Tibial artery (tissue), 4 donors: ENCODE measurements around the gene MAS1L.

ENCODE experiments used
- DNase-seq, 2 donors: peaks; one replicate each; pipeline ENCODE4 v3.0.0-alpha.2; 2019
- H3K27ac ChIP-seq, 2 donors: fragments of 200-600 bp; sonication (generic) in 1 of 2; 1 replicate in 1 of 2; 2 replicates in 1 of 2; pipeline ENCODE4 v1.5.1; 2018 to 2019; ENCODE audit warnings: mild to moderate bottlenecking in 1 of 2
- H3K27me3 ChIP-seq, 2 donors: fragments of 200-600 bp; sonication (generic) in 1 of 2; one replicate each; pipeline versions ENCODE4 v1.5.1 to v1.6.0; 2016 to 2019
- H3K36me3 ChIP-seq, 3 donors: fragments of 200-600 bp; sonication (generic) in 2 of 3; one replicate each; pipeline ENCODE4 v1.5.1; 2016 to 2019; ENCODE audit warnings: mild to moderate bottlenecking in 2 of 3
- H3K4me1 ChIP-seq, 4 donors: fragments of 200-600 bp; sonication (generic) in 2 of 4; 1 replicate in 3 of 4; 2 replicates in 1 of 4; pipeline ENCODE4 v1.5.1; 2016 to 2019
- H3K4me3 ChIP-seq, 2 donors: fragments of 200-600 bp; sonication (generic) in 1 of 2; 1 replicate in 1 of 2; 2 replicates in 1 of 2; pipeline ENCODE4 v1.5.1; 2018 to 2019; ENCODE audit warnings: mild to moderate bottlenecking in 2 of 2
- H3K9me3 ChIP-seq, 3 donors: fragments of 200-600 bp; sonication (generic) in 1 of 3; one replicate each; pipeline ENCODE4 v1.5.1; 2016 to 2019
- intact Hi-C: fragments of 100-400 bp; cut with DNase I; formaldehyde crosslinking; loops from one replicate; pipeline ENCODE4 v1.15.0; 2023; ENCODE audit warnings: low total_unique reads
- TF ChIP-seq, protein P1 (sequence below), 2 experiments: fragments of 200-600 bp in 1 of 2; fragments of 450-650 bp in 1 of 2; IDR thresholded peaks; one replicate each; pipeline ENCODE4 v1.5.1; 2017 to 2019; ENCODE audit warnings: antibody characterized with exemption in 2 of 2, mild to moderate bottlenecking in 1 of 2, moderate library complexity in 1 of 2

Gene MAS1L

DNA sequence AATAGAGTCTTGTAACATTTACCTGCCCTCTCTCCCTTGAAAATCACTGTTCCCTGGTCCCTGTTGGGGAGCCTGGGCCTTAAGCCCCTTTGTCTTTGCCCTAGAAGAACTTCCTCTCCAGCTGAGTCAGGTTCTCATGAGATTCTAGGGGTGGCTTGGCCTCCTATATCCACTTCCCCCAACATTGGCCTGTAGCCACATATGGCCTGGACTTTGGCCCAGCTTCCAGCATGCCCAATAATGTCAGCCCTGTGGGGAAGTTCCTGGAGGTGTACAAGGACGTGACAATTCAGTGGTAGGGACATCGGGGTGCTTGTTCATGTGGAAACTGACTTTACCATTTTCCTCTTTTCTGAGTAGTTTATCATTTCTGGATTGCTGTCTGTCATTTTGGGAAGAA is 17.2 kb upstream of the MAS1L start:
- intact Hi-C loops = no loop called here
- Histone ChIP-seq H3K27me3 (peaks cover 0 to 9% of the 10 kb centered on the region in 2 donors), H3K27ac (no peak overlapping the region), H3K4me1 (no peaks in the 10 kb centered on the region), H3K9me3 (no peaks in the 10 kb centered on the region), H3K4me3 (no peak overlapping the region), H3K36me3 (no peaks in the 10 kb centered on the region)
- no peak for DNase-seq
- TF ChIP-seq, protein P1, sequence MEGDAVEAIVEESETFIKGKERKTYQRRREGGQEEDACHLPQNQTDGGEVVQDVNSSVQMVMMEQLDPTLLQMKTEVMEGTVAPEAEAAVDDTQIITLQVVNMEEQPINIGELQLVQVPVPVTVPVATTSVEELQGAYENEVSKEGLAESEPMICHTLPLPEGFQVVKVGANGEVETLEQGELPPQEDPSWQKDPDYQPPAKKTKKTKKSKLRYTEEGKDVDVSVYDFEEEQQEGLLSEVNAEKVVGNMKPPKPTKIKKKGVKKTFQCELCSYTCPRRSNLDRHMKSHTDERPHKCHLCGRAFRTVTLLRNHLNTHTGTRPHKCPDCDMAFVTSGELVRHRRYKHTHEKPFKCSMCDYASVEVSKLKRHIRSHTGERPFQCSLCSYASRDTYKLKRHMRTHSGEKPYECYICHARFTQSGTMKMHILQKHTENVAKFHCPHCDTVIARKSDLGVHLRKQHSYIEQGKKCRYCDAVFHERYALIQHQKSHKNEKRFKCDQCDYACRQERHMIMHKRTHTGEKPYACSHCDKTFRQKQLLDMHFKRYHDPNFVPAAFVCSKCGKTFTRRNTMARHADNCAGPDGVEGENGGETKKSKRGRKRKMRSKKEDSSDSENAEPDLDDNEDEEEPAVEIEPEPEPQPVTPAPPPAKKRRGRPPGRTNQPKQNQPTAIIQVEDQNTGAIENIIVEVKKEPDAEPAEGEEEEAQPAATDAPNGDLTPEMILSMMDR (IDR thresholded peaks at IDR 0.05) = no peak

DNA sequence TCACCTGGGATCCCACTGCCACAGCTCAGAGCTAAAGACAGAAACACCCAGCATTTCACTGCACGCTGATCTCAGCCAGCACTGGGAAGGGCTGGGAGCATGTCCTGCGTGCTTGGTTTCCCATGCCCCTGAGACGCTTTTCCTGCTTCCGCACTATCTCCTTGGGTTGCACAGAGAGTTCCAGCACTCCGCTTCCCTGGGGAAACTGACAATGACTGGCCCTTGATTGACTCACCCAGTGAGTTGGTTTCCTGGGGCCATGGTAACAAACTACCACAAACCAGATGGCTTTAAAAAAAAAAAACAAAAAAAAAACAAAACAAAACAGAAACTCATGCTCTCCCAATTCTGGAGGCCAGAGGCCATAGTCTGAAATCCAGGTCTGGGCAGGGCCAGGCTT is 14.8 kb upstream of the MAS1L start:
- H3K4me1 ChIP-seq = no peaks in the 10 kb centered on the region
- peaks cover 0 to 6% of the 10 kb centered on the region in 2 donors for H3K27me3 ChIP-seq
- no peaks in the 10 kb centered on the region for H3K9me3 ChIP-seq
- intact Hi-C loops = no loop called here
- no peak overlapping the region for H3K27ac ChIP-seq
- H3K4me3 ChIP-seq = no peak overlapping the region
- TF ChIP-seq, protein P1 (IDR thresholded peaks at IDR 0.05) = no peak
- H3K36me3 ChIP-seq = no peaks in the 10 kb centered on the region
- DNase-seq = no peak

DNA sequence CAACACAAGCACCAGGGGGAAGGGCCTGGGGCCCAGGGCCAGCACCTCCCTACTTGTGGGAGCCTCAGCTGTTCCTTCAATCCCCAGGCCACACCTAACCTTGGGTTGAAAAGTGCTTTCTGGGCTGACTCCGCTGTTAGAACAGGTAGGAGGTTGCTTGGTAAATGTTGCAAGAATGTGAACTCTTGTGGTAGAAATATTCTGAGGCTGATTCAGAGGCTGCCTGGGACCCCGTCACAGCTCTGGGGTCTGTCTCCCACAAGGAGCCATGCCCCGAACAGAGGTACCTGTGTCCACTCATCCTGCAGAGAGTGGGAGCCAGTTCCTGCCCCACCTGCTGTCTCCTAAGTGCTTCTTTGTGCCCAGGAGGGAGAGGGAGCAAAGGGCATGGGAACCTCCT is 14.4 kb upstream of the MAS1L start:
- H3K36me3 ChIP-seq = no peaks in the 10 kb centered on the region
- DNase-seq = no peak
- H3K27me3 ChIP-seq = peaks cover 0 to 6% of the 10 kb centered on the region in 2 donors
- intact Hi-C loops = no loop called here
- no peaks in the 10 kb centered on the region for H3K4me1 ChIP-seq
- TF ChIP-seq, protein P1 (IDR thresholded peaks at IDR 0.05) = no peak
- no peak overlapping the region for H3K4me3 ChIP-seq
- H3K9me3 ChIP-seq = no peaks in the 10 kb centered on the region
- H3K27ac ChIP-seq = no peak overlapping the region

DNA sequence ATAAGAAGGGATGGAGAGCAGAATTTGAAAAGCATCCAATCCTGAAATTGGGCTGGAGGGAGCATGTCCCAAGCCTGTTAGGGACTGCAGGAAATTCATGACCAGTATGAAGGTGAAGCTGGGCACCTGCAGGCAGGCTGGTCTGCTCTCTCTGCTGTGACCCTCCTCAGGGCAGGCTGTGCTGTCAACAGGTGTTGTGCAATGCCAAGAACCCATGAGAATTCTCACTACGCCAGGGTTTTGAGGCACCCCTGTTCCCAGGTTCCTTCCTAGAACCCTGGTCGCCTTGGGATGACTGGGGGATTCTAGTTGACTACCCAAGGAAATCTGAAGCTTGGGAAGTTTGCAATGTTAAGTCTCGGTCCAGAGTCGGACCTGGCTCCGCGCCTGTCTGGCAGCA is 13.3 kb upstream of the MAS1L start:
- H3K4me3 ChIP-seq = no peak overlapping the region
- H3K27me3 ChIP-seq = peaks cover 0 to 6% of the 10 kb centered on the region in 2 donors
- H3K36me3 ChIP-seq = no peaks in the 10 kb centered on the region
- no peaks in the 10 kb centered on the region for H3K9me3 ChIP-seq
- no peak for DNase-seq
- no peak overlapping the region for H3K27ac ChIP-seq
- intact Hi-C loops = no loop called here
- H3K4me1 ChIP-seq = no peaks in the 10 kb centered on the region
- TF ChIP-seq, protein P1 (IDR thresholded peaks at IDR 0.05) = no peak

DNA sequence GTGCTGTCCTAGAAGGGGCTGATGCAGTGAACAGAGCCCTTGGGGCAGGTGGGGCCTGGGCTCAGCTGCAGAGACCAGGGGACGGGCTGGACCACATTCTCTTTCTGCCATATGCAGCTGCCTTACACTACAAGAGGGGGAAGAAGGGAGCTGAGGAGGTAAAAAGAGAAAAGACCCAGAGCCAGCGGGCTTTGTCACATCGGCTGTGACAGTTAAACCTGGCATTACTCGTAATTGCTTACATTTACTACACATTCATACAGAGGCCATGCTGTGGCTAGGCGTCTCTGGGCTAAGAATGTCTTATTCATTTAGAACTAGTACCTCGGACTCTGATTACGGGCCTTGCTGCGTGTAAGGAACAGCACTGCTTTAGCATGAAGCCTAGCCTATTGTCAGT is 12.8 kb upstream of the MAS1L start:
- TF ChIP-seq, protein P1 (IDR thresholded peaks at IDR 0.05) = no peak
- no peak for DNase-seq

DNA sequence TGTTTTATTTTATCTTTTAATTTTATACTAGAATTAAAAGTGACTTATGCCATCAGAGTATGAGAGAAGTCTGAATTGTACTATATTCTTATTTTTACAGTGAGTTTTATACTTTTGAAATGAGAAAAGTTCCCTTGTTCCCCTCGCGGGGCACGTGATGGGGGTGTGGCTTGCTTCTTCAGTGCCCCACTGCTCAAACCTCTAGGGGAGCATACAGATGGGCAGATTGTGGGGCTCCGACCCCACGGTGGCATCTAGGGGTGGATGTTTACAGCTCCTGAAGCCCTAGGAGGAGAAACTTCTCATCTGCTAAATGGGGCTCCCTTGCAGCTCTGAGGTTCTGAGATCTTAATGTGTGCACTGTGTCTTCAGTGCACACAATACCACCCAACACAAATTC is 11.9 kb upstream of the MAS1L start:
- TF ChIP-seq, protein P1 (IDR thresholded peaks at IDR 0.05) = no peak
- no peaks in the 10 kb centered on the region for H3K9me3 ChIP-seq
- H3K27me3 ChIP-seq = peaks cover 0 to 6% of the 10 kb centered on the region in 2 donors
- no peak for DNase-seq
- H3K4me1 ChIP-seq = no peaks in the 10 kb centered on the region
- no peak overlapping the region for H3K27ac ChIP-seq
- no peaks in the 10 kb centered on the region for H3K36me3 ChIP-seq
- no peak overlapping the region for H3K4me3 ChIP-seq
- intact Hi-C loops = no loop called here

More for the DNA sequence above, 12.8 kb upstream of the MAS1L start:
- peaks cover 0 to 6% of the 10 kb centered on the region in 2 donors for H3K27me3 ChIP-seq
- no peaks in the 10 kb centered on the region for H3K4me1 ChIP-seq
- H3K36me3 ChIP-seq = no peaks in the 10 kb centered on the region
- intact Hi-C loops = no loop called here
- no peak overlapping the region for H3K4me3 ChIP-seq
- no peaks in the 10 kb centered on the region for H3K9me3 ChIP-seq
- H3K27ac ChIP-seq = no peak overlapping the region
